ENCODE results near the gene GRIK2. TPM values are rescaled to one million over a fixed set of nuclear protein-coding genes. Genes with fewer than 3 reads are reported as not detected.

The GRIK2 gene
- total and polyA plus RNA-seq, 2 donors (not counting 3 experiments of a cell fraction or from before 2014, with no cell fraction given): not detected

- dilution Hi-C loops (cut with MboI; ENCODE audit: extremely low pct_ligation_motif_present, low sequenced_read_pairs): no loop called here
- no peak overlapping the region for H2AFZ ChIP-seq (ENCODE audit: low read depth, low read length)
- no peak overlapping the region for H3K27ac ChIP-seq (ENCODE audit: insufficient read depth, low read depth, low read length)
- no peaks in the 10 kb centered on the region for H3K27me3 ChIP-seq (ENCODE audit: control insufficient read depth in 2 of 2, insufficient read depth in 2 of 2, low read length in 2 of 2)
- DNase-seq (ENCODE audit: low read depth, low spot score): no peak
- TF ChIP-seq MAX (IDR thresholded peaks at IDR 0.05; ENCODE audit: insufficient read depth, insufficient read length): no peak
- no peak for TF ChIP-seq CTCF (IDR thresholded peaks at IDR 0.05; ENCODE audit: extremely low read depth in 1 of 2, insufficient read depth in 1 of 2, low read depth in 1 of 2, low read length in 2 of 2)
- TF ChIP-seq GATA2 (IDR thresholded peaks at IDR 0.05; ENCODE audit: insufficient read depth, insufficient read length, low read depth, low read length): no peak
- no peak for TF ChIP-seq JUN (IDR thresholded peaks at IDR 0.05; ENCODE audit: borderline replicate concordance, insufficient read depth, insufficient read length, low read depth)
- TF ChIP-seq FOS (IDR thresholded peaks at IDR 0.05; ENCODE audit: borderline replicate concordance, insufficient read depth, low read length): no peak
- TF ChIP-seq EZH2 (IDR thresholded peaks at IDR 0.05; ENCODE audit: borderline replicate concordance, low read depth, low read length, severe bottlenecking): no peak
- no peak for TF ChIP-seq POLR2AphosphoS5 (IDR thresholded peaks at IDR 0.05; ENCODE audit: insufficient read depth, low read depth, low read length)
- TF ChIP-seq MYC (IDR thresholded peaks at IDR 0.05; ENCODE audit: low read depth, low read length): no peak
- no peak for TF ChIP-seq POLR2A (IDR thresholded peaks at IDR 0.05; ENCODE audit: low read depth, low read length)
- intact Hi-C loops (cut with micrococcal nuclease): no loop called here
- no TSS peak for BruUV-seq (replicated peaks)
- no peaks in the 10 kb centered on the region for H3K9me1 ChIP-seq (replicated peaks; ENCODE audit: control insufficient read depth, extremely low read depth, insufficient read depth, low read length)
- no peak overlapping the region for H3K4me3 ChIP-seq (replicated peaks in 1 of 3; ENCODE audit: insufficient read depth in 1 of 3, low read depth in 1 of 3, low read length in 3 of 3)
- no peaks in the 10 kb centered on the region for H3K79me2 ChIP-seq (ENCODE audit: control insufficient read depth, insufficient read depth, low read length)
- no peaks in the 10 kb centered on the region for H3K4me1 ChIP-seq (ENCODE audit: control insufficient read depth, extremely low read depth, insufficient read depth, low read length)
- no peak overlapping the region for H3K4me2 ChIP-seq (ENCODE audit: insufficient read depth, low read length)
- no peak overlapping the region for H3K9ac ChIP-seq (replicated peaks; ENCODE audit: extremely low read depth, insufficient read depth, low read length)
- no peaks in the 10 kb centered on the region for H4K20me1 ChIP-seq (replicated peaks; ENCODE audit: control insufficient read depth, extremely low read depth, insufficient read depth, low read length)
- no peak for FAIRE-seq
- no peaks in the 10 kb centered on the region for H3K36me3 ChIP-seq (ENCODE audit: control insufficient read depth in 2 of 2, extremely low read depth in 1 of 2, insufficient read depth in 2 of 2, low read length in 2 of 2)
- POLR2A ChIA-PET: no interaction called here
- CTCF ChIA-PET: no interaction called here
- no peaks in the 10 kb centered on the region for H3K9me3 ChIP-seq (replicated peaks; ENCODE audit: control insufficient read depth, insufficient read depth, low read length)
These were observed 587.4 kb downstream of the GRIK2 start for GRCh38 chr6:101980924-101981323.

Data from endothelial cell of umbilical vein (primary cell).